RWPE2 (cell line): Measurements from ENCODE around the gene SNAPC1.

ENCODE experiments used
- ATAC-seq: fragments of 200-7000 bp; cut with Tn5 transposase; 3 replicates; pipeline ENCODE4 v1.9.1; 2021; ENCODE audit warnings: low read depth
- DNase-seq: peaks from one replicate; pipeline ENCODE4 v3.0.0-alpha.2; 2020; ENCODE audit warnings: low spot score
- H3K27ac ChIP-seq: fragments of 450-650 bp; 2 replicates; pipeline ENCODE4 v1.5.1; 2017; ENCODE audit warnings: mild to moderate bottlenecking; ENCODE audit not compliant: poor library complexity, severe bottlenecking
- H3K27me3 ChIP-seq: fragments of 250-450 bp; sonication (Bioruptor Pico); 2 replicates; pipeline ENCODE4 v1.5.1; 2021; ENCODE audit warnings: mild to moderate bottlenecking, moderate library complexity; ENCODE audit not compliant: insufficient read depth, poor library complexity, severe bottlenecking
- H3K36me3 ChIP-seq: fragments of 250-450 bp; sonication (Bioruptor Pico); 2 replicates; pipeline ENCODE4 v1.5.1; 2020; ENCODE audit warnings: low read depth, mild to moderate bottlenecking, moderate library complexity
- H3K4me1 ChIP-seq: fragments of 250-450 bp; sonication (Bioruptor Pico); 2 replicates; pipeline ENCODE4 v1.5.1; 2021; ENCODE audit warnings: mild to moderate bottlenecking, moderate library complexity; ENCODE audit not compliant: insufficient read depth, poor library complexity, severe bottlenecking
- H3K4me3 ChIP-seq: fragments of 250-450 bp; sonication (Bioruptor Pico); 2 replicates; pipeline ENCODE4 v1.5.1; 2021; ENCODE audit warnings: mild to moderate bottlenecking, moderate library complexity; ENCODE audit not compliant: severe bottlenecking
- H3K9me3 ChIP-seq: fragments of 250-450 bp; sonication (Bioruptor Pico); 2 replicates; pipeline ENCODE4 v1.5.1; 2021; ENCODE audit warnings: mild to moderate bottlenecking, moderate library complexity; ENCODE audit not compliant: severe bottlenecking
- TF ChIP-seq, protein P1 (sequence below): fragments of 450-650 bp; IDR thresholded peaks from one replicate; pipeline ENCODE4 v1.5.1; 2017; ENCODE audit warnings: mild to moderate bottlenecking, moderate library complexity; ENCODE audit not compliant: poor library complexity, severe bottlenecking

SNAPC1 gene

DNA sequence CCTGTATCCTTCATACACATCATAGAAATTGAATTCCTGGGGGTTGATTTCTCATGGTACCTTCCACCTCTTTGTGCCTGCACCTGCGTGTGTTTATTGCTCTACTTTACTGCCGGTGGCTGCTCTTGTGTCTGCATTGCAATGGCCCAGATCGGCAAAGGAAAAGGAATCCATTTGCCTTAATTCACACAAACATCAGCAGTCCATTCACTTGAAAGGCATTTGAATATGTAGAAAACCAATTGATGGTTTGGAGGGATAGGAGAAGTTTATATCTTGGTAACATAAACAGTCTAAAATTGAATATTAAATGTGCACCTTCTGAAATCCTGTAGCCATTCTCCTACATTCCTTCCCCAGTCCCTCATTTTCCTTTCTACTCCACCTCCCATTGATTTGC lies 74.0 kb downstream of the SNAPC1 start:
- TF ChIP-seq, protein P1, sequence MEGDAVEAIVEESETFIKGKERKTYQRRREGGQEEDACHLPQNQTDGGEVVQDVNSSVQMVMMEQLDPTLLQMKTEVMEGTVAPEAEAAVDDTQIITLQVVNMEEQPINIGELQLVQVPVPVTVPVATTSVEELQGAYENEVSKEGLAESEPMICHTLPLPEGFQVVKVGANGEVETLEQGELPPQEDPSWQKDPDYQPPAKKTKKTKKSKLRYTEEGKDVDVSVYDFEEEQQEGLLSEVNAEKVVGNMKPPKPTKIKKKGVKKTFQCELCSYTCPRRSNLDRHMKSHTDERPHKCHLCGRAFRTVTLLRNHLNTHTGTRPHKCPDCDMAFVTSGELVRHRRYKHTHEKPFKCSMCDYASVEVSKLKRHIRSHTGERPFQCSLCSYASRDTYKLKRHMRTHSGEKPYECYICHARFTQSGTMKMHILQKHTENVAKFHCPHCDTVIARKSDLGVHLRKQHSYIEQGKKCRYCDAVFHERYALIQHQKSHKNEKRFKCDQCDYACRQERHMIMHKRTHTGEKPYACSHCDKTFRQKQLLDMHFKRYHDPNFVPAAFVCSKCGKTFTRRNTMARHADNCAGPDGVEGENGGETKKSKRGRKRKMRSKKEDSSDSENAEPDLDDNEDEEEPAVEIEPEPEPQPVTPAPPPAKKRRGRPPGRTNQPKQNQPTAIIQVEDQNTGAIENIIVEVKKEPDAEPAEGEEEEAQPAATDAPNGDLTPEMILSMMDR, result no peak

DNA sequence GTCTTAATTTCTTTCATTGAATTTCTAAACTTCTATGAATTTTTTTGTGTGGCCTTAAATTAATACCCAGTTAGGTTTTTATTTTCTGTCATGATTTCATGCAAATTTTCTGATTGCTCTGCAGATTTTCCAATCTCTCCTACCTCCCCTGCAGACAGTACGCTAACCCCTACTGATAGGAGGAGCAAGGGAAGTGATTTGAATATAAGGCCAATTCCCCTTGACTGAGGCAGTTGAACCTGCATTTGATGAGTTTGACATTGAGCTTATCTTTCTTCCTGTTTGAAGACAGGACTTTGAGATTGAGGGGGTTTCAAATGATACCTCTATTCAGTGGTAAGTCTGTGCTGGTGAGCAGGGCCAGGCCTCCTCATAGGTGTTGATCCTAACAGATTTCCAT lies 74.6 kb downstream of the SNAPC1 start:
- Histone ChIP-seq H3K27ac (no peak overlapping the region), H3K4me3 (no peak overlapping the region), H3K9me3 (no peaks in the 10 kb centered on the region), H3K27me3 (no peaks in the 10 kb centered on the region), H3K4me1 (peaks cover 7% of the 10 kb centered on the region), H3K36me3 (no peaks in the 10 kb centered on the region)
- ATAC-seq (no peak), DNase-seq (no peak)
- TF ChIP-seq, protein P1, result no peak

More for the DNA sequence above, 74.0 kb downstream of the SNAPC1 start:
- Histone ChIP-seq H3K4me1 (peaks cover 7% of the 10 kb centered on the region), H3K36me3 (no peaks in the 10 kb centered on the region), H3K4me3 (no peak overlapping the region), H3K27me3 (no peaks in the 10 kb centered on the region), H3K27ac (no peak overlapping the region), H3K9me3 (no peaks in the 10 kb centered on the region)
- DNase-seq (no peak), ATAC-seq (no peak)

DNA sequence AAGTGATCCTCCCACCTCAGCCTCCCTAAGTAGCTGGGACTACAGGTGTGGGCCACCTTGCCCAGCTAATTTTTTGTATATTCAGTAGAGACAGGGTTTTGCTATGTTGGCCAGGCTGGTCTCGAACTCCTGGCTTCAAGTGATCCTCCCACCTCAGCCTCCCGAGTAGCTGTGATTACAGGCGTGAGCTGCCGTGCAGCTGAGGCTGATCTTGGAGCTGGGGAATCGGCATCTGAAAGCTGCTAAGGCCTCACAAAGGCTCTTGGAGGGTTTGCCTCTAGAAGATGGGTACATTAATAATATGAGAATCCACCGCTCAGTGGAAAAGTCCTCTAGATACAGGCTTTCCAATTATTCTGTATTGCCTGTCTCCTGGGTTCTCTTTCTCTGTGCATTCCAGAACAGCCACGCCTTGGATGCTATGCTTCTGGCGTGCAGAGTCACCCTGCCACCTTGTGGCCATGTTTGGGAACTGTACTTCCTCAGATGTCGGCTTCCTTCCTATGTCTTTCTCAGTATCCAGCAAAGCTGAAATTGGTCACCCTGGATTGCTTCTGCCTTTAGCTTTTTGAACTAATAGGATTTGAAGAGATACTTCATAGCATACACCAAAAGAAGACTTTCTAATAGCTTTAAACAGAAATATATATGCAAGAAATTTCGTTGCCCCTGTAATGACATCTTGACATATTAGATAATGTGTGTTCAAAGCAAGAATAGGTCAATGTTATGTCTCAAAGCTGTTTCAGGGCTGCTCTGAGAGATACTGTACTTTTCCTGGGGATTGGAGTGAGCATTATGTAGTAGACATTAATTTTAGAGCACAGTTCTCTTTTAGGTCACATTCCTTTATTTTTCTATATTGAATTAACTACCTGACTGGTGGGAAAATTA lies 75.4 kb downstream of the SNAPC1 start:
- TF ChIP-seq, protein P1, result peak; percentile 99
- no peaks in the 10 kb centered on the region for H3K36me3 ChIP-seq
- ATAC-seq (peak; percentile 97), DNase-seq (no peak)
- H3K27ac ChIP-seq, result no peak overlapping the region
- H3K4me3 ChIP-seq, result no peak overlapping the region
- H3K27me3 ChIP-seq, result no peaks in the 10 kb centered on the region
- H3K9me3 ChIP-seq, result no peaks in the 10 kb centered on the region
- H3K4me1 ChIP-seq, result peaks cover 7% of the 10 kb centered on the region

DNA sequence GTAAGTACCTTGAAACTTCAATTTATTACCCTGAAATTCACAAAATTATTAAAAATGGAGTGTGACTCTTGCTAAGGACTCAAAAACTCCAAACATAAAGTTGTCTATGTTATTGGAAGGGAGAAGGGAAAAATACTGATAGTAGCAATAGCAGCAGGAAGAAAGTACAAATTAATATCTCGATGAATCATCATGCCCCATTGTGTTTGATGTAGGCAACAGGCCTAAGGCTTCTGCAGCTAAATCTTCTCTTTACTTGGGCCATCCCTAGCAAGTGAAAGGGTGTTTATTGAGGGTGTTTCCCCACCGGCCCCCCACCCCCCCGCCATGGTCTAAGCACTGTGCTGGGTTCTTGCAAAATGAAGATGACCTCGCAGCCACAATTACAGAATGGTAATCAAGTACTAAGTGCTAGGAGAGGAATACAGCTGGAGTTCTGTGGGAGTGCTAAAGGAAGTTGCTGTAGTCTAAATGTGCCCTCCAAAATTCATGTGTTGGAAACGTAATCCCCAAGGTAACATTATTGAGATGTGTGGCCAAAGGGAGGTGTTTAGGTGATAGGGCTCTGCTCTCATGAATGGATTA lies 76.5 kb downstream of the SNAPC1 start:
- H3K27me3 ChIP-seq, result no peaks in the 10 kb centered on the region
- peaks cover 7% of the 10 kb centered on the region for H3K4me1 ChIP-seq
- TF ChIP-seq, protein P1, result no peak
- H3K36me3 ChIP-seq, result no peaks in the 10 kb centered on the region
- no peak overlapping the region for H3K27ac ChIP-seq
- no peak for DNase-seq
- no peak overlapping the region for H3K4me3 ChIP-seq
- H3K9me3 ChIP-seq, result no peaks in the 10 kb centered on the region
- ATAC-seq, result no peak

DNA sequence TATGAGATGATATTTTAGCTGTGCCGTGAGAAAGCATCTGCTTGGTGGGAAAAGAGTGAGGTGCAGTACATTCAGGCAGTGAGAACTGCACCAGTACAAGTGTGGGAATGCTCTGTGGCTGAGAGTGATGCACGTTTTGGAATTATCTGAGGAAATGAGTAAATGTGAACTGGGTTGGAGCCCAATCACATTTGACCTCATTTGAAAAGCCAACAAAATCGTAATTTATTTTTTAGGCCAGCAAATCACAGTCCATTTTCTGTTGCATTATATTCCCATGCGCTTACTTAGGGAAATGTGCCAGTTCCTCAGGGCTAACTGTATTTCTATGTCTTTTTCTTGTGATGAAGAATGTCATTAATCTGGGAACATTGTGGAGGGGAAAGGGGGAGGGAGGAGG lies 77.3 kb downstream of the SNAPC1 start:
- no peaks in the 10 kb centered on the region for H3K36me3 ChIP-seq
- H3K27ac ChIP-seq, result no peak overlapping the region
- TF ChIP-seq, protein P1, result no peak
- DNase-seq, result no peak
- peaks cover 7% of the 10 kb centered on the region for H3K4me1 ChIP-seq
- H3K9me3 ChIP-seq, result no peaks in the 10 kb centered on the region
- no peaks in the 10 kb centered on the region for H3K27me3 ChIP-seq
- ATAC-seq, result no peak
- H3K4me3 ChIP-seq, result no peak overlapping the region
